ENCODE results near the gene BFSP1.
A peak's percentile ranks its signal among the peaks of the same experiment; 100 is the strongest.

The BFSP1 gene

DNA sequence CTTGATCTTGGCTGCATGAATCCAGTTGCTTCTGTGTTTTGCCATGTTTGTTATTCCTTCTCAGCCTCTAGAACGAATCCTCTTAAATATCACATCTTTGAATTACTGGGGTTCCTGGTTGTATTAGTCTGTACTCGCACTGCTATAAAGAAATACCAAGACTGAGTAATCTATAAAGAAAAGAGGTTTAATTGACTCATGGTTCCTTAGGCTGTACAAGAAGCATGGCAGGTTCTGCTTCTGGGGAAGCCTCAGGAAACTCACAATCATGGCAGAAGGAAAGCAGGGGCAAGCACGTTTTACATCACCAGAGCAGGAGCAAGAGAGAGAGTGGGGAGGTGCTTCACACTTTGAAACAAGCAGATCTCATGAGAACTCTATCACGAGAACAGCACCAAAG, 18.0 kb upstream of the BFSP1 start:
- no peak overlapping the region for H3K27ac ChIP-seq (ENCODE audit: low read depth, low read length)
- H3K36me3 ChIP-seq (ENCODE audit: control insufficient read depth, insufficient read depth, low read length) = no peaks in the 10 kb centered on the region

DNA sequence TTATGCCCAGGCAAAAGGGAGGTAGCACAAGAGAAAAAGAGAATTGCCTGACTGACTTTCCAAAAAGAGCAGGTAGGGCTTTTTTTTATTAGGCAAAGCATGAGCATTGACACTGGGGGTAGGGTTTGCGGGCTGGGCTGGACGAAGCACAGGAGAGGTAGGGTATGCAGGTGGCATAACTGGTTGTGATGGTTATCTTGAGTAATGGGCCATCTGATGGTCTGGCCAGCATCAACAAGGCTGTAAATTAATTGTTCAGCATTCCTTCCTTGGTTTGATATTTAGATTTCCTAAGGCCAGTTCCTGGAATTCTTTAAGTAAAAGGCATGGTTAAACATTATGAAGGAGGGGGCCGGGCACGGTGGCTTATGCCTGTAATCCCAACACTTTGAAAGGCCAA, 13.9 kb upstream of the BFSP1 start:
- Histone ChIP-seq H3K36me3 (ENCODE audit: control insufficient read depth, insufficient read depth, low read length) (no peaks in the 10 kb centered on the region), H3K27ac (ENCODE audit: low read depth, low read length) (no peak overlapping the region), H3K27me3 (ENCODE audit: control insufficient read depth, insufficient read depth, low read length) (no peaks in the 10 kb centered on the region), H3K9ac (ENCODE audit: low read length) (no peak overlapping the region), H3K4me1 (ENCODE audit: control insufficient read depth, insufficient read depth, low read length) (peaks cover 27% of the 10 kb centered on the region), H3K4me3 (ENCODE audit: low read length) (no peak overlapping the region)

More for the DNA sequence above, 18.0 kb upstream of the BFSP1 start:
- Histone ChIP-seq H3K27me3 (ENCODE audit: control insufficient read depth, insufficient read depth, low read length) (no peaks in the 10 kb centered on the region), H3K4me3 (ENCODE audit: low read length) (no peak overlapping the region), H3K9ac (ENCODE audit: low read length) (no peak overlapping the region), H3K4me1 (ENCODE audit: control insufficient read depth, insufficient read depth, low read length) (peaks cover 4% of the 10 kb centered on the region)

DNA sequence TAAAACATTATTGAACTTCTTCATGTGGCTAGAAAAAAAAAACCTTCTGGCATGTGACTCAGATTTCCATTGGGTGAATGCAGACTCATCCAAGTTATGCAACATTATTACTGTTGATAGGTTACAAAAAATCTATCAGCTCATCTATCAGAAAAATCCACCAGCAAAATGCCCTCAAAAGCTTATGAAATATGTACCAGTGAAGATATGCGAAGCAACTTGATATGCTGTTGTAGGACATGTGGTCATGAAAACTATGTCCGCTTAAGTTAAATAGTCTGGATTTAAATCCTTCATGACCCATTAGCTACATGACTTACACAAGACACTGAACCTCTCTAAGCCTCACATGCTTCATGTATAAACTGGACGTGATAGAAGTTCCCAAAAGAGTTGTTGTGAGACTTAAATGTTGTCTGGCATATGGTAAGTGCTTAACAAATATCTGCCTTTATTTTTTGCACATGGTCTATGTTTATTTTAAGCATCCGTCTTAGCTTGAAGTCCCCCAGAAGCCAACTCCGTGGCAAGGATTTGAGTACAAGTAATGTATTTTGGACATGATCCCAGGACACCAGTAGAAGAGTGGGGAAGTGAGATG, 12.5 kb upstream of the BFSP1 start:
- H3K4me3 ChIP-seq (ENCODE audit: low read length) = no peak overlapping the region
- H3K4me1 ChIP-seq (ENCODE audit: control insufficient read depth, insufficient read depth, low read length) = peaks cover 28% of the 10 kb centered on the region
- H3K9ac ChIP-seq (ENCODE audit: low read length) = no peak overlapping the region
- H3K36me3 ChIP-seq (ENCODE audit: control insufficient read depth, insufficient read depth, low read length) = no peaks in the 10 kb centered on the region
- no peaks in the 10 kb centered on the region for H3K27me3 ChIP-seq (ENCODE audit: control insufficient read depth, insufficient read depth, low read length)
- H3K27ac ChIP-seq (ENCODE audit: low read depth, low read length) = peak overlapping the region; percentile 73

DNA sequence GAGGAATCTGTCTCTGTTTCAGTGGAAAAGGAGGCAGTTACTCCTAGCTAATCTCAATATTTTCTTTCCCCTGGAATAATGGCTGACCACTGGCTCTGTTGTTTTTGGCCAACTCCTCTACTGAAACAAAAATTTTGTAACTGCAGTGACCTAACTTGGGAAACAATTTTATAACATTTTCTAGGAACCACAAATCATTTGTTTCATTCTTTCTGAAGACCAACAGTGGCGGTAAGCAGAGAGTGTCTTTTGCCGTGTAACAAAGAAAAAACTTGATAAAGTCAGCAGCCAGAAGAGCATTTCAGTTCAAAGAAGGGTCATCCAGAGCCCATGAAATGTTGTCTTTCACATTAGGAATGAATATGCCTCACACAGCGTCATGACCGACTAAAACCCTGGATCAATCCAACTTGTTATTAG, 11.8 kb upstream of the BFSP1 start:
- H3K4me3 ChIP-seq (ENCODE audit: low read length) = no peak overlapping the region
- H3K27me3 ChIP-seq (ENCODE audit: control insufficient read depth, insufficient read depth, low read length) = no peaks in the 10 kb centered on the region
- H3K4me1 ChIP-seq (ENCODE audit: control insufficient read depth, insufficient read depth, low read length) = peaks cover 31% of the 10 kb centered on the region
- H3K9ac ChIP-seq (ENCODE audit: low read length) = no peak overlapping the region
- peak overlapping the region; percentile 73 for H3K27ac ChIP-seq (ENCODE audit: low read depth, low read length)
- no peaks in the 10 kb centered on the region for H3K36me3 ChIP-seq (ENCODE audit: control insufficient read depth, insufficient read depth, low read length)

DNA sequence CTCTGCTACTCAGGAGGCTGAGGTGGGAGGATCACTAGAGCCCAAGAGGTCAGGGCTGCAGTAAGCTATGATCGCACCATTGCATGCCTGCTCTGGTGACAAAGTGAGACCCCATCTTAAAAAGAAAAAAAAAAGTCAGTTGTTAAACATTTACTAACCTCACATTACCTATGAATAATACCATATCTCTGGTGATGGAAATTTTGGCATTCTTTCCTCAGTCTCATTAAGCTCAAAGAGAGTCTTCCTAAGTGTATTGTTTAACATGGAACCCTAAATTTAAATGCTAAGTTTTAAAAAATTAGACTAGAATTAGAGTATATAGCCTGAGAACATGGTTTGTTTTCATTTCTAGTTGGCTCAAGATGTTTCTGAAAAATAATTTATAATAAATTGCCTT, 11.3 kb upstream of the BFSP1 start:
- peaks cover 31% of the 10 kb centered on the region for H3K4me1 ChIP-seq (ENCODE audit: control insufficient read depth, insufficient read depth, low read length)
- no peak overlapping the region for H3K27ac ChIP-seq (ENCODE audit: low read depth, low read length)

DNA sequence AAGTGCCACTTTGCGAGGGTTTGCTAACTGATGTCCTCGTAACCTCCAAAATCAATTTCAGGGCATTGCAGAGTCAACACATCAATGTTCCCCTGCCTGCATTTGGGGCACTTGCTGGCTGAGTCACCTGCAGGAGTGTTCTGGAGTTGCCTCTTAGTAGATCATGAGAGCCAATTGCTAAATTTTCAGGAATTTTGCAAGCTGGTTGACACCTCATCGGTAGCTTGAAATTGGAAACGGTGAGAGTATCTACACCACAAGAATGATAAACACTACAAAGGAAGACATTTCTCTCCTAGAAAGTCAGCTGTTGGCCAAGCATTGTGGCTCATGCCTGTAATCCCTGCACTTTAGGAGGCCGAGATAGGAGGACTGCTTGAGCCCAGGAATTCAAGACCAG, 10.8 kb upstream of the BFSP1 start:
- peaks cover 36% of the 10 kb centered on the region for H3K4me1 ChIP-seq (ENCODE audit: control insufficient read depth, insufficient read depth, low read length)
- no peak overlapping the region for H3K9ac ChIP-seq (ENCODE audit: low read length)
- H3K27ac ChIP-seq (ENCODE audit: low read depth, low read length) = peak overlapping the region; percentile 55
- H3K4me3 ChIP-seq (ENCODE audit: low read length) = no peak overlapping the region
- no peaks in the 10 kb centered on the region for H3K27me3 ChIP-seq (ENCODE audit: control insufficient read depth, insufficient read depth, low read length)
- H3K36me3 ChIP-seq (ENCODE audit: control insufficient read depth, insufficient read depth, low read length) = no peaks in the 10 kb centered on the region

More for the DNA sequence above, 11.3 kb upstream of the BFSP1 start:
- Histone ChIP-seq H3K36me3 (ENCODE audit: control insufficient read depth, insufficient read depth, low read length) (no peaks in the 10 kb centered on the region), H3K27me3 (ENCODE audit: control insufficient read depth, insufficient read depth, low read length) (no peaks in the 10 kb centered on the region), H3K9ac (ENCODE audit: low read length) (no peak overlapping the region), H3K4me3 (ENCODE audit: low read length) (no peak overlapping the region)

DNA sequence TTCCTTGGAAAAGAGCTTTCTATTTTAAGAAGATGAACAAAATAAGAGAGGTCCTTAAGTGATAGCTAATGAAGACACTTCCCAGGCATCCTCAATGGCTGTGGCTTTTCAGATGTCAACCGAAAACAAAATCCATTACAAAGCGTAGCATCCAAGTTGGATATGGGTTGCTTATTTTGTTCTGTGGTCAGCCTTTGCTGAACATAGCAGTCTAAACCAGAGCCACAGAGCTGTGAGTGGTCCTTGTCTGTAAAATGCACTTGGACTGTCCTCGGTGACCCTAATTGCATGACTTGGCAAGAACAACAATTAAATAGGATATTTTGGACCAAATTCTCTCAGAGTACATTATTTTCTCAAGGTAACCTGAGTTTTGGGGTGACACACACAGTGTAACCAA, 10.4 kb upstream of the BFSP1 start:
- Histone ChIP-seq H3K27ac (ENCODE audit: low read depth, low read length) (peak overlapping the region; percentile 55), H3K9ac (ENCODE audit: low read length) (no peak overlapping the region), H3K4me1 (ENCODE audit: control insufficient read depth, insufficient read depth, low read length) (peaks cover 38% of the 10 kb centered on the region), H3K27me3 (ENCODE audit: control insufficient read depth, insufficient read depth, low read length) (no peaks in the 10 kb centered on the region), H3K36me3 (ENCODE audit: control insufficient read depth, insufficient read depth, low read length) (no peaks in the 10 kb centered on the region), H3K4me3 (ENCODE audit: low read length) (no peak overlapping the region)

DNA sequence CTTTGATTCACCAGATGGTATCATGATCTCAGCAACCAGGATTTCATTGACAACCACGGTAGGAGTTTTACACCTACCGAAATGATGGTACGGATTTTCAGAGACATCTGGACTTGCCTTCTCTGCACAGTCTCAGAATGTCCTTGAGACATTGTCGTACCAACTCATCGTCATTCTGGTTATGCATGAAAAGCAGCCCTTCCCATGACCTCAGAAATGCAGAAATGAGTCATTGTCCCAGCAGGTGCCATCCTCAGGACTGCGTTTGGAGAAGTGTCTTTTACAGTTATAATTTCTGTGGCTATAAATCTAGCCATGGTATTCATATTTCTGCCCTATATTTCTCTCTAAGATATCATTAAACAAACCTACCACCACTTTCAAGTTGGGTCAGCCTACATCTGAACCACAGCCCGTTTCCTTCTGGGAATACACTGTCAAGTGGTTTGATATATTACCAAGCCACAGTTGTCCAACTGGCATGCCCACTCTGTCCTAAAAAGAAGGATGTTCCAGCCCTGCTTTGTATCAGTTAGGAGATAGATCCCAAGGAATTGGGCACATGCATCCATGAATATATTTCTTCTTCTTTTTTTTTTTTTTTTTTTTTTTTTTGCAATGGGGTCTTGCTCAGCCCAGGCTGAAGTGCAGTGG, 7.5 kb upstream of the BFSP1 start:
- no peaks in the 10 kb centered on the region for H3K27me3 ChIP-seq (ENCODE audit: control insufficient read depth, insufficient read depth, low read length)
- no peak overlapping the region for H3K9ac ChIP-seq (ENCODE audit: low read length)
- no peak overlapping the region for H3K4me3 ChIP-seq (ENCODE audit: low read length)
- peaks cover 32% of the 10 kb centered on the region for H3K4me1 ChIP-seq (ENCODE audit: control insufficient read depth, insufficient read depth, low read length)
- no peaks in the 10 kb centered on the region for H3K36me3 ChIP-seq (ENCODE audit: control insufficient read depth, insufficient read depth, low read length)
- peak overlapping the region; percentile 16 for H3K27ac ChIP-seq (ENCODE audit: low read depth, low read length)

DNA sequence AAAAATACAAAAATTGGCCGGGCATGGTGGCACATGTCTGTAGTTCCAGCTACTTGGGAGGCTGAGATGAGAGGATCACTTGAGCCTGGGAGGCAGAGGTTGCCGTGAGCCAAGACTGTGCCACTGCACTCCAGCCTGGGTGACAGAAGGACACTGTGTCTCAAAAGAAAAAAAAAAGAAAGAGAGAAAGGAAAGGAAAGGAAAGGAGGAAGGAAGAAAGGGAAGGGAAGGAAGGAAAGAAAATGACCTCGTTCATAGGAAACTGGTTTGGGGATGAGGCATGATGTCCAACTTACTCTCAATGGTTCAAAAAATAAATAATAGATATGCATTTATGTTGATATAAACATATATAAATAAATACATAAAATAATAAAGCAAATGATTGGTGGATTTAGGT, 6.8 kb upstream of the BFSP1 start:
- Histone ChIP-seq H3K4me1 (ENCODE audit: control insufficient read depth, insufficient read depth, low read length) (peaks cover 25% of the 10 kb centered on the region), H3K4me3 (ENCODE audit: low read length) (no peak overlapping the region), H3K27me3 (ENCODE audit: control insufficient read depth, insufficient read depth, low read length) (no peaks in the 10 kb centered on the region), H3K9ac (ENCODE audit: low read length) (no peak overlapping the region), H3K27ac (ENCODE audit: low read depth, low read length) (no peak overlapping the region), H3K36me3 (ENCODE audit: control insufficient read depth, insufficient read depth, low read length) (no peaks in the 10 kb centered on the region)

DNA sequence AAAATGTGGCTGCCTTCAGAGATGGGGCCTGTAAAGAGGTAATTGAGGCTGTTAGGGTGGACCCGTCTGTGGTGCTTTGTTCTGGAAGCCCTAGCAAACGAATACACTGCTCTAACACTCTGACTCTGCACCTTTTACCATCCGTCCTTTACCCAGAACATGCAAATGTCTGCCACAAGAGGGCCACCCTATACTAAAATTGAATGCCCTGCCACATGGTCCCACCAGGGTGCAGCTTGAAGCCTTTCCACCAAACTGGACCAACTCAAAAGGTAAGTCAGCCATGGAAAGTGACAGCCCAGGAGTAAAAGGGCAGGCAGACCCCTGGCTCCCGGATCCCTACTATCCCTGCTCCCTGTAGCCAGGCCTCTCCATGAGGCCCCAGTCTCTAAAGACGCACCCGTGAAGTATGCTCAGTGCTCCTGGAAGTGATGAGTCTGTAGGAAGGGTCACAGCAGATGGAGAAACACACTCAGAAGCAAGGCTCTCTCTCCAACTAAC, 5.8 kb upstream of the BFSP1 start:
- Histone ChIP-seq H3K9ac (ENCODE audit: low read length) (no peak overlapping the region), H3K4me3 (ENCODE audit: low read length) (no peak overlapping the region), H3K36me3 (ENCODE audit: control insufficient read depth, insufficient read depth, low read length) (no peaks in the 10 kb centered on the region), H3K27ac (ENCODE audit: low read depth, low read length) (peak overlapping the region; percentile 11), H3K4me1 (ENCODE audit: control insufficient read depth, insufficient read depth, low read length) (peaks cover 20% of the 10 kb centered on the region), H3K27me3 (ENCODE audit: control insufficient read depth, insufficient read depth, low read length) (no peaks in the 10 kb centered on the region)

DNA sequence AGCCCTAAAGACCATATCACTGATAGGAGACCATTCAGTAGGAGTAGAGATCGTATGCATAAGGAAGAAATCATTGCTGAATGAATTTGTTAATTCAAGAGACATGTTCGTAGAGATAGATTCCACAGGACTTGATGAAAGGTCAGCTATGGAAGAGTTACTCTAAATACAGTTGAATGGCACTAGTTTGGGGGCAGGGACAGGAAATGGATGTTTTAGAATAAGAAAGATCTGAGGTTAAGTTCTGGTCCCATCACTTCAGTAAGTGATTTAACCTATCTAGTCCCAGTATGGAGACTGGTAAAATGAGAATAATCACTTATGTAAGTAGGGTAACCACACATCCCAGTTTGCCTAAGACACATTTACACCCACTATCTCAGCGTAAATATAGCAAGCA, 2.9 kb upstream of the BFSP1 start:
- Histone ChIP-seq H3K36me3 (ENCODE audit: control insufficient read depth, insufficient read depth, low read length) (no peaks in the 10 kb centered on the region), H3K4me3 (ENCODE audit: low read length) (no peak overlapping the region), H3K9ac (ENCODE audit: low read length) (no peak overlapping the region), H3K27ac (ENCODE audit: low read depth, low read length) (no peak overlapping the region), H3K4me1 (ENCODE audit: control insufficient read depth, insufficient read depth, low read length) (peaks cover 14% of the 10 kb centered on the region), H3K27me3 (ENCODE audit: control insufficient read depth, insufficient read depth, low read length) (no peaks in the 10 kb centered on the region)

DNA sequence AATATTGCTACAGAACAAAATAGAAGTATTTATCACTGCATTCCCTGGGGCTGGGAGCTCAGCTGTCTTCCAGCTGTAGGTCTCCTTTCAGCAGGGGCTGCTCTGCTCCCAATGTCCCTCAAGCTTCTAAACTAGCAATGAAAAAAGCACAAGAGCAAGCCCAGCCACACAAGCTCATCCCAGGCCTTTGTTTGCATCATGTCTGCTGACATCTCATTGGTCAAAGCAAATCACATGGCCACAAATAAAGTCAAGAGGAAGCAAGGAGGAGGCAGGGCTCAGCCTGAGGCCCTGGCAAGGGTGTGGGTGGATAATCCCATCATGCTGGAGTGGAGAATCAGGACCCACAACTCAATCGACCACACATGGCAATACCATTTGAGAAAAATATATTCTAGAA, 2.2 kb upstream of the BFSP1 start:
- H3K27me3 ChIP-seq (ENCODE audit: control insufficient read depth, insufficient read depth, low read length) = no peaks in the 10 kb centered on the region
- no peak overlapping the region for H3K9ac ChIP-seq (ENCODE audit: low read length)
- H3K36me3 ChIP-seq (ENCODE audit: control insufficient read depth, insufficient read depth, low read length) = no peaks in the 10 kb centered on the region

DNA sequence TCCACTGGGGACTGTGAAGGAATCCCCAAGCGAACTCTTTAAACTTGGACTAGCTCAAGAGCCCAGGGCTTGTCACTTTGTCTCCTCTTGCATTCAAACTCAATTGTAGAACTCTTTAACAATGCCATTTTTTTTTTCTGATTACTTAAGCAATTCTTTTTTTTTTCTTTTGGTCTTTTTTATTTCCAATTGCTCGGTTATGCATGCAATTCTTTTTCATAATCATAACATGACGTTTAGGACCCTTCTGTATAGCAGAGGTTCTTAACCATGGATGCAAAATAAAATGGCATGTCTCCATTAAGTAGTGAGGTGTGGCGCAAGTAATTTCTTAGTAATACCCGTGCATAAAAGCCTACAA, 466 bp upstream of the BFSP1 start:
- H3K27me3 ChIP-seq (ENCODE audit: control insufficient read depth, insufficient read depth, low read length) = no peaks in the 10 kb centered on the region
- peak overlapping the region; percentile 77 for H3K27ac ChIP-seq (ENCODE audit: low read depth, low read length)
- H3K36me3 ChIP-seq (ENCODE audit: control insufficient read depth, insufficient read depth, low read length) = no peaks in the 10 kb centered on the region
- no peak overlapping the region for H3K9ac ChIP-seq (ENCODE audit: low read length)
- peak overlapping the region; percentile 72 for H3K4me3 ChIP-seq (ENCODE audit: low read length)
- H3K4me1 ChIP-seq (ENCODE audit: control insufficient read depth, insufficient read depth, low read length) = peaks cover 4% of the 10 kb centered on the region

More for the DNA sequence above, 2.2 kb upstream of the BFSP1 start:
- Histone ChIP-seq H3K27ac (ENCODE audit: low read depth, low read length) (no peak overlapping the region), H3K4me1 (ENCODE audit: control insufficient read depth, insufficient read depth, low read length) (peaks cover 12% of the 10 kb centered on the region), H3K4me3 (ENCODE audit: low read length) (no peak overlapping the region)
